Uterus (tissue), 2 donors: ENCODE results near the gene FYTTD1.

Source experiments
- CTCF ChIP-seq, 4 experiments: fragments of 200-600 bp in 2 of 4; fragments of 450-650 bp in 2 of 4; sonication (generic) in 2 of 4; IDR thresholded peaks; one replicate each; pipeline ENCODE4 v1.5.1; 2016 to 2019; ENCODE audit warnings: antibody characterized with exemption in 4 of 4, mild to moderate bottlenecking in 2 of 4, moderate library complexity in 1 of 4
- POLR2A ChIP-seq, 2 donors: fragments of 450-650 bp; IDR thresholded peaks; one replicate each; pipeline ENCODE4 v1.6.1; 2016; ENCODE audit warnings: antibody characterized with exemption in 2 of 2, mild to moderate bottlenecking in 1 of 2, moderate library complexity in 1 of 2

- no peak for TF ChIP-seq CTCF (IDR thresholded peaks at IDR 0.05)
- TF ChIP-seq POLR2A (IDR thresholded peaks at IDR 0.05) = no peak
Measured at GRCh38 chr3:197798863-197799262, 49.2 kb downstream of the FYTTD1 start.
